K562 (cell line): ENCODE measurements around the gene ELOVL5. TPM values are rescaled to one million over a fixed set of nuclear protein-coding genes. Genes with fewer than 3 reads are reported as not detected.

Source experiments
- ATAC-seq: fragments of 200-7000 bp; cut with Tn5 transposase; 3 replicates; pipeline ENCODE4 v1.9.1; 2020; ENCODE audit warnings: moderate library complexity
- BruUV-seq: library from RNA; stranded (reverse); fragments of 400-500 nt; replicated peaks from 2 replicates; lab custom pipeline; 2021; lab: Mats Ljungman, UMichigan
- CTCF ChIA-PET: fragments of 300-600 bp; formaldehyde crosslinking; extraction: SDS; loops from one replicate; lab custom pipeline; 2021; ENCODE audit warnings: low intra/inter-chr PET ratio; lab: Yijun Ruan, JAX
- POLR2A ChIA-PET: fragments of 300-600, 350-650 bp; sonication (Branson Sonifier 250); formaldehyde crosslinking; extraction: SDS; loops from one replicate; lab custom pipeline; 2021; ENCODE audit warnings: antibody characterized with exemption, inconsistent platforms; lab: Yijun Ruan, JAX
- DNase-seq, 4 experiments: peaks; one replicate each; pipeline versions ENCODE4 v3.0.0 to v3.0.0-alpha.2; 2011 to 2018; ENCODE audit warnings: low spot score in 3 of 4, mixed read lengths in 3 of 4; ENCODE audit errors: extremely low read depth in 1 of 4
- FAIRE-seq: peaks from 2 replicates; lab custom pipeline; 2011; peaks lifted over from hg19 to GRCh38; lab: Jason Lieb, UNC
- H2AFZ ChIP-seq: 2 replicates; pipeline ENCODE4 v1.6.0; 2011; ENCODE audit warnings: low read depth, low read length, control low read depth, inconsistent platforms
- H3K27ac ChIP-seq: fragments of 200-600 bp; 3 replicates; pipeline ENCODE4 v1.8.0; 2011; ENCODE audit warnings: low read depth, mild to moderate bottlenecking, control low read depth, inconsistent platforms, low read length, moderate library complexity, mixed read lengths; ENCODE audit errors: extremely low read depth
- H3K27me3 ChIP-seq, 2 experiments: fragments of 300-600 bp in 1 of 2; 2 replicates in 1 of 2; 3 replicates in 1 of 2; pipeline versions ENCODE4 v1.6.0 to v1.8.0; 2011; ENCODE audit warnings: inconsistent platforms in 2 of 2, low read length in 2 of 2, mild to moderate bottlenecking in 1 of 2, mixed read lengths in 1 of 2, moderate library complexity in 1 of 2; ENCODE audit not compliant: control insufficient read depth in 2 of 2, insufficient read depth in 2 of 2
- H3K36me3 ChIP-seq: fragments of 300-600 bp; 3 replicates; pipeline ENCODE4 v1.8.0; 2011; ENCODE audit warnings: mild to moderate bottlenecking, low read length, inconsistent platforms; ENCODE audit not compliant: control insufficient read depth, insufficient read depth
- H3K4me1 ChIP-seq, 2 experiments: fragments of 200-600 bp in 1 of 2; replicated peaks in 1 of 2; 2 replicates in 1 of 2; 3 replicates in 1 of 2; pipeline versions ENCODE4 v1.5.1 to v1.8.0; 2011; ENCODE audit warnings: inconsistent platforms in 2 of 2, low read length in 2 of 2, mild to moderate bottlenecking in 1 of 2, mixed read lengths in 1 of 2, moderate library complexity in 1 of 2; ENCODE audit not compliant: control insufficient read depth in 2 of 2, insufficient read depth in 2 of 2
- H3K4me2 ChIP-seq: 2 replicates; pipeline ENCODE4 v1.6.1; 2011; ENCODE audit warnings: low read length, control low read depth, inconsistent platforms, mixed read lengths; ENCODE audit not compliant: insufficient read depth
- H3K4me3 ChIP-seq: fragments of 200-600 bp; sonication (generic), shearing (Covaris generic); 2 replicates; pipeline ENCODE4 v1.5.1; 2016; ENCODE audit warnings: control low read depth, inconsistent platforms
- H3K79me2 ChIP-seq: fragments of 200-600 bp; 3 replicates; pipeline ENCODE4 v1.8.0; 2011; ENCODE audit warnings: low read length, inconsistent platforms; ENCODE audit not compliant: control insufficient read depth, insufficient read depth
- H3K9ac ChIP-seq, 2 experiments: 2 replicates each; pipeline versions ENCODE4 v1.6.0 to v1.6.1; 2011; ENCODE audit warnings: low read depth in 2 of 2, low read length in 2 of 2, control low read depth in 1 of 2, inconsistent platforms in 1 of 2, mild to moderate bottlenecking in 1 of 2, mixed read lengths in 1 of 2; ENCODE audit not compliant: insufficient read depth in 1 of 2
- H3K9me1 ChIP-seq: one replicate; pipeline ENCODE4 v1.6.0; 2011; ENCODE audit warnings: inconsistent platforms, mild to moderate bottlenecking, low read length, moderate library complexity; ENCODE audit not compliant: control insufficient read depth, insufficient read depth
- H3K9me3 ChIP-seq: replicated peaks from 2 replicates; pipeline ENCODE4 v1.5.1; 2011; ENCODE audit warnings: low read depth, low read length, inconsistent platforms; ENCODE audit not compliant: control insufficient read depth, insufficient read depth
- H4K20me1 ChIP-seq: replicated peaks from 2 replicates; pipeline ENCODE4 v1.6.1; 2011; ENCODE audit warnings: low read length, inconsistent platforms, mixed read lengths; ENCODE audit not compliant: control insufficient read depth, insufficient read depth
- ARNT ChIP-seq, 2 experiments: fragments of 450-650 bp; IDR thresholded peaks; 2 replicates each; pipeline ENCODE4 v1.6.1; 2016; ENCODE audit warnings: mild to moderate bottlenecking in 1 of 2
- CTCFL ChIP-seq: IDR thresholded peaks from 2 replicates; pipeline ENCODE4 v1.6.1; 2011; ENCODE audit warnings: borderline replicate concordance, low read depth, mild to moderate bottlenecking, moderate library complexity, low read length; ENCODE audit not compliant: insufficient read depth, poor library complexity, severe bottlenecking
- HMG20B ChIP-seq: fragments of 250-450 bp; sonication (Bioruptor Pico); IDR thresholded peaks from 2 replicates; pipeline ENCODE4 v1.5.0; 2021; ENCODE audit warnings: mild to moderate bottlenecking
- KDM5B ChIP-seq: fragments of 200-600 bp; sonication (generic); IDR thresholded peaks from 2 replicates; pipeline ENCODE4 v1.6.1; 2012; ENCODE audit warnings: low read depth, mild to moderate bottlenecking, moderate library complexity, low read length, control low read depth, inconsistent platforms; ENCODE audit not compliant: insufficient replicate concordance
- MBD2 ChIP-seq: sonication (generic); IDR thresholded peaks from 2 replicates; pipeline ENCODE4 v1.6.1; 2016; ENCODE audit warnings: low read depth, borderline replicate concordance
- NELFE ChIP-seq: IDR thresholded peaks from 2 replicates; pipeline ENCODE4 v1.6.1; 2011; ENCODE audit warnings: mild to moderate bottlenecking; ENCODE audit not compliant: insufficient read depth, insufficient read length
- POLR2H ChIP-seq: IDR thresholded peaks from 2 replicates; pipeline ENCODE4 v1.6.1; 2016; ENCODE audit warnings: missing genetic modification characterization, low read depth, mild to moderate bottlenecking, control low read depth, missing compliant biosample characterization, moderate library complexity
- RAD51 ChIP-seq: fragments of 450-650 bp; IDR thresholded peaks from 2 replicates; pipeline ENCODE4 v1.7.1; 2016; ENCODE audit warnings: low read depth, mild to moderate bottlenecking, borderline replicate concordance
- SMARCC2 ChIP-seq: fragments of 450-650 bp; IDR thresholded peaks from 2 replicates; pipeline ENCODE4 v1.6.1; 2017; ENCODE audit warnings: antibody characterized with exemption, moderate library complexity, mild to moderate bottlenecking, low read depth
- TAF7 ChIP-seq: fragments of 450-650 bp; IDR thresholded peaks from 2 replicates; pipeline ENCODE4 v1.6.1; 2016; ENCODE audit warnings: missing genetic modification characterization, missing compliant biosample characterization
- TEAD1 ChIP-seq, 2 experiments: fragments of 450-650 bp in 1 of 2; sonication (generic) in 1 of 2; formaldehyde crosslinking; IDR thresholded peaks; 2 replicates each; pipeline versions ENCODE4 v1.4.0 to v1.8.0; 2020 to 2022; ENCODE audit warnings: mild to moderate bottlenecking in 2 of 2, missing genetic modification reagents in 1 of 2
- ZNF717 ChIP-seq: fragments of 250-450 bp; sonication (Bioruptor Pico); IDR thresholded peaks from 2 replicates; pipeline ENCODE4 v1.5.0; 2021
- WGBS: fragments of 100-300 bp; shearing (Covaris generic); methylation state at CpG from one replicate; pipeline ENCODE4 v1.1.6; 2016; ENCODE audit warnings: low coverage, mixed read lengths; ENCODE audit not compliant: insufficient coverage; ENCODE audit errors: missing lambda C conversion rate; 5-methylcytosine and 5-hydroxymethylcytosine counted together
- in situ Hi-C: fragments of 300-500 bp; cut with MboI; formaldehyde crosslinking; loops from 4 replicates; pipeline ENCODE4 v1.15.0; 2018; ENCODE audit warnings: inconsistent platforms, mixed read lengths
- intact Hi-C: fragments of 100-400 bp; cut with micrococcal nuclease; formaldehyde crosslinking; loops from 2 replicates; pipeline ENCODE4 v1.14.2; 2022
- polyA plus RNA-seq, 8 experiments: library from polyadenylated mRNA; depleted of rRNA in 4 of 8; stranded (reverse) in 5 of 8; unstranded in 3 of 8; fragments of >200 nt; fragmentation: Nextera tagmentation in 2 of 8; fragmentation: Illumina TruSeq in 1 of 8; extraction: Ambion mirVana in 2 of 8; extraction: Trizol in 1 of 8; gene quantifications; 2 replicates each; pipeline versions ENCODE4 v1.2.1 to v1.2.3, GENCODE V29; 2011 to 2014; ENCODE audit warnings: inconsistent platforms in 1 of 8, missing spikeins in 1 of 8
- total RNA-seq, 7 experiments: library from RNA; depleted of rRNA in 6 of 7; stranded (reverse); fragments of >200 nt in 6 of 7; fragmentation: Illumina TruSeq in 2 of 7; extraction: Trizol in 2 of 7; gene quantifications; 2 replicates each; pipeline versions ENCODE4 v1.2.1 to v1.2.3, GENCODE V29; 2011 to 2021; ENCODE audit warnings: low replicate concordance in 1 of 7
- TF ChIP-seq, protein P1 (sequence below): fragments of 450-650 bp; IDR thresholded peaks from 2 replicates; pipeline ENCODE4 v1.6.1; 2016; ENCODE audit warnings: mild to moderate bottlenecking

Gene ELOVL5
- total and polyA plus RNA-seq, 9 of the 15 experiments (the other 6 are each of a cell fraction or from before 2014, with no cell fraction given): 70.6 to 245 (median 132) TPM

- in situ Hi-C loops: no loop called here
- no TSS peak for BruUV-seq
- 10% methylated on average over 3 of the region's 3 CpGs for WGBS
- no peak overlapping the region for H3K4me2 ChIP-seq
- CTCF ChIA-PET: no interaction called here
- no peak for ATAC-seq
- no peak overlapping the region for H2AFZ ChIP-seq
- intact Hi-C loops: no loop called here
- DNase-seq: no peak
- peaks cover 0 to 2% of the 10 kb centered on the region in 2 experiments; a peak in 2 of 5 replicates for H3K27me3 ChIP-seq
- no peaks in the 10 kb centered on the region for H3K79me2 ChIP-seq
- no peak overlapping the region for H3K27ac ChIP-seq
- no peaks in the 10 kb centered on the region for H3K36me3 ChIP-seq
- no peaks in the 10 kb centered on the region for H3K9me3 ChIP-seq
- H3K4me3 ChIP-seq: no peak overlapping the region
- FAIRE-seq: no peak
- no peaks in the 10 kb centered on the region for H3K9me1 ChIP-seq
- TF ChIP-seq CTCFL: no peak
- TF ChIP-seq POLR2H (tag): no peak
- no peak for TF ChIP-seq SMARCC2
- TF ChIP-seq, protein P1, sequence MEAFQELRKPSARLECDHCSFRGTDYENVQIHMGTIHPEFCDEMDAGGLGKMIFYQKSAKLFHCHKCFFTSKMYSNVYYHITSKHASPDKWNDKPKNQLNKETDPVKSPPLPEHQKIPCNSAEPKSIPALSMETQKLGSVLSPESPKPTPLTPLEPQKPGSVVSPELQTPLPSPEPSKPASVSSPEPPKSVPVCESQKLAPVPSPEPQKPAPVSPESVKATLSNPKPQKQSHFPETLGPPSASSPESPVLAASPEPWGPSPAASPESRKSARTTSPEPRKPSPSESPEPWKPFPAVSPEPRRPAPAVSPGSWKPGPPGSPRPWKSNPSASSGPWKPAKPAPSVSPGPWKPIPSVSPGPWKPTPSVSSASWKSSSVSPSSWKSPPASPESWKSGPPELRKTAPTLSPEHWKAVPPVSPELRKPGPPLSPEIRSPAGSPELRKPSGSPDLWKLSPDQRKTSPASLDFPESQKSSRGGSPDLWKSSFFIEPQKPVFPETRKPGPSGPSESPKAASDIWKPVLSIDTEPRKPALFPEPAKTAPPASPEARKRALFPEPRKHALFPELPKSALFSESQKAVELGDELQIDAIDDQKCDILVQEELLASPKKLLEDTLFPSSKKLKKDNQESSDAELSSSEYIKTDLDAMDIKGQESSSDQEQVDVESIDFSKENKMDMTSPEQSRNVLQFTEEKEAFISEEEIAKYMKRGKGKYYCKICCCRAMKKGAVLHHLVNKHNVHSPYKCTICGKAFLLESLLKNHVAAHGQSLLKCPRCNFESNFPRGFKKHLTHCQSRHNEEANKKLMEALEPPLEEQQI: no peak
- no peak for TF ChIP-seq ZNF717 (CRISPR knock-in tag)
- no peak for TF ChIP-seq MBD2
- TF ChIP-seq TEAD1 (CRISPR knock-in tag; IDR thresholded peaks at IDR 0.05): no peak
- TF ChIP-seq NELFE: no peak
- TF ChIP-seq HMG20B (CRISPR knock-in tag): no peak
- TF ChIP-seq KDM5B: no peak
- no peak for TF ChIP-seq TAF7 (tag)
- no peak for TF ChIP-seq ARNT (IDR thresholded peaks at IDR 0.05)
- TF ChIP-seq RAD51: no peak
- TF ChIP-seq, all 486 proteins: peak for 0
- no peaks in the 10 kb centered on the region for H4K20me1 ChIP-seq
- POLR2A ChIA-PET: interaction anchor here (1.1 kb wide), 1 partner anchor 9 kb away, joined by 3 read pairs; no protein-coding TSS in a partner anchor
- no peak overlapping the region for H3K9ac ChIP-seq
- no peaks in the 10 kb centered on the region for H3K4me1 ChIP-seq
These were observed 110.4 kb downstream of the ELOVL5 start for GRCh38 chr6:53238311-53238710.
